ENCODE results near the gene PARD3. TPM values are rescaled to one million over a fixed set of nuclear protein-coding genes. Genes with fewer than 3 reads are reported as not detected.

PARD3 gene
- total RNA-seq, 1 donor from 2014 or later = 88.7 TPM

DNA sequence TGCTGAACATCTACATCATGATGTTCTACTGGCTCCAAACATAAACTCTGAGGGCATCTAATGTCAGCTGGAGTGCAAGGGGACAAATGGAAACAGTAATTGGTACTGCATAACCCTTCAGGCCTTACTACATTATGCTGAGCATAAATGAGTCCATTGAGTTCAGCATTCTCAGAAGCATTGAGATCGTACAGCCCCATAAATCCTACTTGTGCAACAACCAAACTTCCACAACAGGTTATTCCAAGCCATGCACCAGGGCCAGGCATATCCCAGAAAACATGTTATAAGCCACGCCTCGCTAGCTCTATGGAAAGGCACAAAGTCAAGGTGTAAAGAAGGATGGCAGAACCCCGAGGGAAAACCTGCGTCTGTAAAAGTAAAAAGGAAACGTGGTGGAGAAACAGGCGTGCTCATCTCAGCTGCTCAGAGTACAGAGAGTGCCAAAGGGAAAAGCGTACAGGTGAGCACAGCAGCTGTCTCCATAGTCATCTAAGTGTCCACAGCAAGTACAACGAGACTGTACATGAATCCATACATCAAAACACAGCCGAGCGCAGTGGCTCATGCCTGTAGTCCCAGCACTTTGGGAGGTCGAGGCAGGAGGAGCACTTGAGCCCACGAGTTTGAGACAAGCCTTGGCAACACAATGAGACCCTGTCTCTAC lies 124.6 kb downstream of the PARD3 start:
- peaks cover 3 to 28% (median 5%) of the 10 kb centered on the region in 3 donors for H3K4me1 ChIP-seq (ENCODE audit: control insufficient read depth in 3 of 3, insufficient read depth in 3 of 3, low read length in 3 of 3)
- H3K27me3 ChIP-seq (ENCODE audit: control insufficient read depth in 3 of 3, insufficient read depth in 3 of 3, low read length in 3 of 3) = no peaks in the 10 kb centered on the region
- H3K27ac ChIP-seq (ENCODE audit: low read depth, low read length) = no peak overlapping the region
- H3K9me3 ChIP-seq (ENCODE audit: control insufficient read depth in 3 of 3, low read length in 3 of 3) = no peaks in the 10 kb centered on the region
- no peaks in the 10 kb centered on the region for H3K36me3 ChIP-seq (ENCODE audit: control insufficient read depth in 3 of 3, insufficient read depth in 3 of 3, low read length in 3 of 3)
- H3K4me3 ChIP-seq (ENCODE audit: low read length in 3 of 3) = no peak overlapping the region
- no peak overlapping the region for H3K9ac ChIP-seq (ENCODE audit: low read depth in 1 of 3, low read length in 3 of 3)

DNA sequence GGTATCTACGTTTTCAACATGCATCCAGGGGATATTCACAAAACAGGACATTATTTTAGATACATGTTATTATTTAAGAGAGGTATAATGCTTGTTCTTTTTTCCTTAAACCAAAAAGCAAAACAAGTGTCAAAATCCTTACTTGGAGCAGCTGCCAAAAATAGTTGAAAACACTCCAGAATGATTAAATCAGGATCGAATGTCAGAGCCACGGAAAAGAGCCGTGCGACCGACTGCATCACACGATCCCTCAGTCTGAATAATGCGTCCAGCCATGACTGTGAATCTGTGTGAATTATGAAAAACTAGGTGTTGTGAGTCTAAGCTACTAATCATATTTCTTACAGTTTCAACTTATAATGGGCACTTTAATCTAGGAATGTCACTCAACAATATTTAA lies 126.0 kb downstream of the PARD3 start:
- no peak overlapping the region for H3K9ac ChIP-seq (ENCODE audit: low read depth in 1 of 3, low read length in 3 of 3)
- no peaks in the 10 kb centered on the region for H3K27me3 ChIP-seq (ENCODE audit: control insufficient read depth in 3 of 3, insufficient read depth in 3 of 3, low read length in 3 of 3)
- peaks cover 3 to 28% (median 8%) of the 10 kb centered on the region in 3 donors for H3K4me1 ChIP-seq (ENCODE audit: control insufficient read depth in 3 of 3, insufficient read depth in 3 of 3, low read length in 3 of 3)
- no peak overlapping the region for H3K27ac ChIP-seq (ENCODE audit: low read depth, low read length)
- H3K36me3 ChIP-seq (ENCODE audit: control insufficient read depth in 3 of 3, insufficient read depth in 3 of 3, low read length in 3 of 3) = no peaks in the 10 kb centered on the region
- no peaks in the 10 kb centered on the region for H3K9me3 ChIP-seq (ENCODE audit: control insufficient read depth in 3 of 3, low read length in 3 of 3)
- no peak overlapping the region for H3K4me3 ChIP-seq (ENCODE audit: low read length in 3 of 3)

DNA sequence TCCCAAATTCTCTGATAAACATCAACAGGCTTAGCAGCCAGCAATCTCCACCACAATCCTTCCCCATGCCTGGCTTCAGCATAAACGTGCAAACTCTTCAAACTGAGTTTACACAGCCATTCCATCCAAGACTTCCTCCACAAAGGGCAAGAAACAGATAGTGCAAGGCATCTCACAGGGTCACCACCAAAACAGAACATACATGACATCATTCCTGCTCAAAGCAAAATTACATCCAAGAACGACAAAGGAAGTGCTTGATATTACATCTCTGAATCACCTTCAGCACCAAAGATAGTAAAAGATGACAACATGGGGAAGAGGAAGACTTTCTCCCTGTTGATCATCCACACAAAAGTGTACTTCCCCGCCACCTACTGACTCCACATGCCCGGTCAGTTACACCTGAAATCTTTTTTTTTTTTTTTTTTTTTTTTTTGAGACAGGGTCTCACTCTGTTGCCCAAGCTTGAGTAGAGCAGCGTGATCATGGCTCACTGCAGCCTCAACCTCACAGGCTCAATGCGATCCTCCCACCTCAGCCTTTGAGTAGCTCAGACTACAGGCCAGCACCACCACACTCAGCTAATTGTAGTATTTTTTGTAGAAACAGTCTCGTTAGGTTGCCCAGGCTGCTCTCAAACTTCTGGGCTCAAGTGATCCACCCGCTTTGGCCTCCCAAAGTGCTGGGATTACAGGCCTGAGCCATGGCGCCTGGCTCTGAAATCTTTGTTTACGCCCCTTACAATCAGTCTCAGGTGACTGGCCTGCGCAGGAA lies 127.5 kb downstream of the PARD3 start:
- Histone ChIP-seq H3K4me1 (ENCODE audit: control insufficient read depth in 3 of 3, insufficient read depth in 3 of 3, low read length in 3 of 3) (peaks cover 3 to 28% (median 8%) of the 10 kb centered on the region in 3 donors), H3K36me3 (ENCODE audit: control insufficient read depth in 3 of 3, insufficient read depth in 3 of 3, low read length in 3 of 3) (no peaks in the 10 kb centered on the region), H3K9ac (ENCODE audit: low read depth in 1 of 3, low read length in 3 of 3) (no peak overlapping the region), H3K4me3 (ENCODE audit: low read length in 3 of 3) (no peak overlapping the region), H3K27me3 (ENCODE audit: control insufficient read depth in 3 of 3, insufficient read depth in 3 of 3, low read length in 3 of 3) (no peaks in the 10 kb centered on the region), H3K9me3 (ENCODE audit: control insufficient read depth in 3 of 3, low read length in 3 of 3) (no peaks in the 10 kb centered on the region), H3K27ac (ENCODE audit: low read depth, low read length) (no peak overlapping the region)

DNA sequence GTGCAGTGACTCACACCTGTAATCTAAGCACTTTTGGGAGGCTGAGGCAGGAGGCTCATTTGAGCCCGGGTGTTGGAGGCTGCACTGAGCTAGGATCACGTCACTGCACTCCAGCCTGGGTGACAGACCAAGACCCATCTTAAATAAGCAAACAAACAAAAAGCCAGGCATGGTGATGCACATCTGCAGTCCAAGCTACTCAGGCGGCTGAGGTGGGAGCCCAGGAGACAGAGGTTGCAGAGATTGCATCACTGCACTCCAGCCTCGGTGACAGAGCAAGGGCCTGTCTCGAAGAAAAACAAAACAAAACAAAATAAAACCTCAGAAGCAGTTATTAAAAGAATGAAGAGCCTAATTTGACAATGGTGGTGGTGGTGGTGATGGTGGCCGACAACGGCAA lies 132.5 kb downstream of the PARD3 start:
- H3K27ac ChIP-seq (ENCODE audit: low read depth, low read length) = no peak overlapping the region
- H3K4me1 ChIP-seq (ENCODE audit: control insufficient read depth in 3 of 3, insufficient read depth in 3 of 3, low read length in 3 of 3) = peaks cover 3 to 4% (median 3%) of the 10 kb centered on the region in 3 donors
- no peak overlapping the region for H3K9ac ChIP-seq (ENCODE audit: low read depth in 1 of 3, low read length in 3 of 3)
- no peaks in the 10 kb centered on the region for H3K9me3 ChIP-seq (ENCODE audit: control insufficient read depth in 3 of 3, low read length in 3 of 3)
- no peak overlapping the region for H3K4me3 ChIP-seq (ENCODE audit: low read length in 3 of 3)
- H3K27me3 ChIP-seq (ENCODE audit: control insufficient read depth in 3 of 3, insufficient read depth in 3 of 3, low read length in 3 of 3) = no peaks in the 10 kb centered on the region
- H3K36me3 ChIP-seq (ENCODE audit: control insufficient read depth in 3 of 3, insufficient read depth in 3 of 3, low read length in 3 of 3) = no peaks in the 10 kb centered on the region

- Histone ChIP-seq H3K4me1 (ENCODE audit: control insufficient read depth in 3 of 3, insufficient read depth in 3 of 3, low read length in 3 of 3) (peaks cover 0 to 4% (median 3%) of the 10 kb centered on the region in 3 donors), H3K27ac (ENCODE audit: low read depth, low read length) (no peak overlapping the region), H3K4me3 (ENCODE audit: low read length in 3 of 3) (no peak overlapping the region), H3K27me3 (ENCODE audit: control insufficient read depth in 3 of 3, insufficient read depth in 3 of 3, low read length in 3 of 3) (no peaks in the 10 kb centered on the region), H3K36me3 (ENCODE audit: control insufficient read depth in 3 of 3, insufficient read depth in 3 of 3, low read length in 3 of 3) (no peaks in the 10 kb centered on the region), H3K9ac (ENCODE audit: low read depth in 1 of 3, low read length in 3 of 3) (no peak overlapping the region), H3K9me3 (ENCODE audit: control insufficient read depth in 3 of 3, low read length in 3 of 3) (no peaks in the 10 kb centered on the region)
These were observed 133.2 kb downstream of the PARD3 start for GRCh38 chr10:34681933-34682332.

GRCh38 chr10:34679177-34679576 lies 135.9 kb downstream of the PARD3 start:
- H3K4me1 ChIP-seq (ENCODE audit: control insufficient read depth in 3 of 3, insufficient read depth in 3 of 3, low read length in 3 of 3) = peaks cover 0 to 4% (median 0%) of the 10 kb centered on the region in 3 donors
- H3K27me3 ChIP-seq (ENCODE audit: control insufficient read depth in 3 of 3, insufficient read depth in 3 of 3, low read length in 3 of 3) = no peaks in the 10 kb centered on the region
- no peaks in the 10 kb centered on the region for H3K9me3 ChIP-seq (ENCODE audit: control insufficient read depth in 3 of 3, low read length in 3 of 3)
- no peaks in the 10 kb centered on the region for H3K36me3 ChIP-seq (ENCODE audit: control insufficient read depth in 3 of 3, insufficient read depth in 3 of 3, low read length in 3 of 3)
- no peak overlapping the region for H3K9ac ChIP-seq (ENCODE audit: low read depth in 1 of 3, low read length in 3 of 3)
- H3K4me3 ChIP-seq (ENCODE audit: low read length in 3 of 3) = no peak overlapping the region
- H3K27ac ChIP-seq (ENCODE audit: low read depth, low read length) = no peak overlapping the region

- Histone ChIP-seq H3K27ac (ENCODE audit: low read depth, low read length) (no peak overlapping the region), H3K4me1 (ENCODE audit: control insufficient read depth in 3 of 3, insufficient read depth in 3 of 3, low read length in 3 of 3) (peaks cover 0 to 6% (median 4%) of the 10 kb centered on the region in 3 donors), H3K27me3 (ENCODE audit: control insufficient read depth in 3 of 3, insufficient read depth in 3 of 3, low read length in 3 of 3) (no peaks in the 10 kb centered on the region), H3K36me3 (ENCODE audit: control insufficient read depth in 3 of 3, insufficient read depth in 3 of 3, low read length in 3 of 3) (no peaks in the 10 kb centered on the region), H3K9ac (ENCODE audit: low read depth in 1 of 3, low read length in 3 of 3) (no peak overlapping the region), H3K9me3 (ENCODE audit: control insufficient read depth in 3 of 3, low read length in 3 of 3) (no peaks in the 10 kb centered on the region), H3K4me3 (ENCODE audit: low read length in 3 of 3) (no peak overlapping the region)
These were observed 137.5 kb downstream of the PARD3 start for GRCh38 chr10:34677591-34677990.

- Histone ChIP-seq H3K9ac (ENCODE audit: low read depth in 1 of 3, low read length in 3 of 3) (no peak overlapping the region), H3K4me1 (ENCODE audit: control insufficient read depth in 3 of 3, insufficient read depth in 3 of 3, low read length in 3 of 3) (peaks cover 0 to 6% (median 4%) of the 10 kb centered on the region in 3 donors), H3K9me3 (ENCODE audit: control insufficient read depth in 3 of 3, low read length in 3 of 3) (no peaks in the 10 kb centered on the region), H3K27ac (ENCODE audit: low read depth, low read length) (no peak overlapping the region), H3K4me3 (ENCODE audit: low read length in 3 of 3) (no peak overlapping the region), H3K27me3 (ENCODE audit: control insufficient read depth in 3 of 3, insufficient read depth in 3 of 3, low read length in 3 of 3) (no peaks in the 10 kb centered on the region), H3K36me3 (ENCODE audit: control insufficient read depth in 3 of 3, insufficient read depth in 3 of 3, low read length in 3 of 3) (no peaks in the 10 kb centered on the region)
These were observed 138.0 kb downstream of the PARD3 start for GRCh38 chr10:34677132-34677531.

GRCh38 chr10:34674176-34674575 lies 140.9 kb downstream of the PARD3 start:
- H3K9me3 ChIP-seq (ENCODE audit: control insufficient read depth in 3 of 3, low read length in 3 of 3) = no peaks in the 10 kb centered on the region
- H3K4me3 ChIP-seq (ENCODE audit: low read length in 3 of 3) = no peak overlapping the region
- peaks cover 0 to 12% (median 5%) of the 10 kb centered on the region in 3 donors for H3K4me1 ChIP-seq (ENCODE audit: control insufficient read depth in 3 of 3, insufficient read depth in 3 of 3, low read length in 3 of 3)
- H3K27me3 ChIP-seq (ENCODE audit: control insufficient read depth in 3 of 3, insufficient read depth in 3 of 3, low read length in 3 of 3) = no peaks in the 10 kb centered on the region
- no peaks in the 10 kb centered on the region for H3K36me3 ChIP-seq (ENCODE audit: control insufficient read depth in 3 of 3, insufficient read depth in 3 of 3, low read length in 3 of 3)
- no peak overlapping the region for H3K9ac ChIP-seq (ENCODE audit: low read depth in 1 of 3, low read length in 3 of 3)
- H3K27ac ChIP-seq (ENCODE audit: low read depth, low read length) = no peak overlapping the region

GRCh38 chr10:34670081-34670480 lies 145.0 kb downstream of the PARD3 start:
- Histone ChIP-seq H3K4me1 (ENCODE audit: control insufficient read depth in 3 of 3, insufficient read depth in 3 of 3, low read length in 3 of 3) (peaks cover 3 to 12% (median 9%) of the 10 kb centered on the region in 3 donors), H3K4me3 (ENCODE audit: low read length in 3 of 3) (no peak overlapping the region), H3K9me3 (ENCODE audit: control insufficient read depth in 3 of 3, low read length in 3 of 3) (no peaks in the 10 kb centered on the region), H3K9ac (ENCODE audit: low read depth in 1 of 3, low read length in 3 of 3) (no peak overlapping the region), H3K27ac (ENCODE audit: low read depth, low read length) (no peak overlapping the region), H3K27me3 (ENCODE audit: control insufficient read depth in 3 of 3, insufficient read depth in 3 of 3, low read length in 3 of 3) (no peaks in the 10 kb centered on the region), H3K36me3 (ENCODE audit: control insufficient read depth in 3 of 3, insufficient read depth in 3 of 3, low read length in 3 of 3) (no peaks in the 10 kb centered on the region)

All from skeletal muscle tissue (tissue), 4 donors.